GM10248 (cell line): ENCODE measurements around the gene MAP1LC3B.

ENCODE experiments used
- CTCF ChIA-PET: fragments of 300-600 bp; sonication (Branson Sonifier 250); formaldehyde crosslinking; extraction: SDS; loops from one replicate; lab custom pipeline; 2021; ENCODE audit warnings: antibody characterized with exemption; lab: Yijun Ruan, JAX
- POLR2A ChIA-PET: fragments of 350-650 bp; sonication (Branson Sonifier 250); formaldehyde crosslinking; extraction: SDS; loops from one replicate; lab custom pipeline; 2020; ENCODE audit warnings: antibody characterized with exemption; lab: Yijun Ruan, JAX
- DNase-seq: peaks from one replicate; pipeline ENCODE4 v3.0.0; 2012; ENCODE audit errors: extremely low spot score
- TF ChIP-seq, protein P1 (sequence below): IDR thresholded peaks from 2 replicates; pipeline ENCODE4 v1.5.1; 2012; ENCODE audit warnings: mild to moderate bottlenecking, low read depth; ENCODE audit errors: extremely low read depth, missing control alignments, control extremely low read depth

MAP1LC3B gene

DNA sequence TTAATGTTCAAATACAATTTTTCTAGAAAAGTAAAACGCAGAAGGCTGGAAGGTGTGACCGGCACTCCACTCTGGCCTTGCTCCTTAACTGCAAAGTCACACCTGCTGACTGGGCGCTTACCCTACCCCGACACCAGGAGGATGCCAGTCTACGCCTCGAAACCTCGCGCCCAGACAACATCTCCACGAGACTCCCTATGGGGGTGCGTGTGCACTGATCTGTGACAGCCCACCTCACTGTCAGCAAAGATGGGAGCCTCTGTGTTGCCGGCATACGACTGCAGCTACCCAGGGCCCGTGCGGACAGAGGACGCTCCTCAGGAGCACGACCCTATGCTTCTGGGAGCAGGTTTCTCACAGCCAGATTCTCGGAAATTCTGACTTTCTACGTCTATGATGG is 26.1 kb downstream of the MAP1LC3B start:
- POLR2A ChIA-PET = no interaction called here
- CTCF ChIA-PET = interaction anchor here (1.4 kb wide), 1 partner anchor 218 kb away, joined by 4 read pairs; no protein-coding TSS in a partner anchor
- no peak for DNase-seq
- TF ChIP-seq, protein P1, sequence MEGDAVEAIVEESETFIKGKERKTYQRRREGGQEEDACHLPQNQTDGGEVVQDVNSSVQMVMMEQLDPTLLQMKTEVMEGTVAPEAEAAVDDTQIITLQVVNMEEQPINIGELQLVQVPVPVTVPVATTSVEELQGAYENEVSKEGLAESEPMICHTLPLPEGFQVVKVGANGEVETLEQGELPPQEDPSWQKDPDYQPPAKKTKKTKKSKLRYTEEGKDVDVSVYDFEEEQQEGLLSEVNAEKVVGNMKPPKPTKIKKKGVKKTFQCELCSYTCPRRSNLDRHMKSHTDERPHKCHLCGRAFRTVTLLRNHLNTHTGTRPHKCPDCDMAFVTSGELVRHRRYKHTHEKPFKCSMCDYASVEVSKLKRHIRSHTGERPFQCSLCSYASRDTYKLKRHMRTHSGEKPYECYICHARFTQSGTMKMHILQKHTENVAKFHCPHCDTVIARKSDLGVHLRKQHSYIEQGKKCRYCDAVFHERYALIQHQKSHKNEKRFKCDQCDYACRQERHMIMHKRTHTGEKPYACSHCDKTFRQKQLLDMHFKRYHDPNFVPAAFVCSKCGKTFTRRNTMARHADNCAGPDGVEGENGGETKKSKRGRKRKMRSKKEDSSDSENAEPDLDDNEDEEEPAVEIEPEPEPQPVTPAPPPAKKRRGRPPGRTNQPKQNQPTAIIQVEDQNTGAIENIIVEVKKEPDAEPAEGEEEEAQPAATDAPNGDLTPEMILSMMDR = no peak

DNA sequence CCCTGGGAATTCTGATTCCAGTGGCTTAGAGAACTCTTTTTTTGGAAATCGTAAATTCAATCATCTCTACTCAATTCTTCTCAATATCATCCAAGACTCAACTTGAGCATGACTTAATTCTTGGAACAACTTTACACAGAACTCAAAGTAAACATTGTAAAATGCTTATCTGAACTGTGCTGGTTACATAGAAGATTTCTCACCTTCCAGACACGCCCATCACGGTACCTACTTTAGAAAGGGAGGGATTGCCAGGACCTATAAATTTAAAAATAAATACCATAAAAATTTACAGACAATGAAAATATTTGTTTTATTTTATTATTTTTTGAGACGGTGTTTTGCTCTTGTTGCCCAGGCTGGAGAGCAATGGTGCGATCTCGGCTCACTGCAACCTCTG is 26.5 kb downstream of the MAP1LC3B start:
- no peak for DNase-seq
- ChIA-PET CTCF (interaction anchor here (1.4 kb wide), 1 partner anchor 218 kb away, joined by 4 read pairs; no protein-coding TSS in a partner anchor), POLR2A (no interaction called here)
- TF ChIP-seq, protein P1 = no peak

DNA sequence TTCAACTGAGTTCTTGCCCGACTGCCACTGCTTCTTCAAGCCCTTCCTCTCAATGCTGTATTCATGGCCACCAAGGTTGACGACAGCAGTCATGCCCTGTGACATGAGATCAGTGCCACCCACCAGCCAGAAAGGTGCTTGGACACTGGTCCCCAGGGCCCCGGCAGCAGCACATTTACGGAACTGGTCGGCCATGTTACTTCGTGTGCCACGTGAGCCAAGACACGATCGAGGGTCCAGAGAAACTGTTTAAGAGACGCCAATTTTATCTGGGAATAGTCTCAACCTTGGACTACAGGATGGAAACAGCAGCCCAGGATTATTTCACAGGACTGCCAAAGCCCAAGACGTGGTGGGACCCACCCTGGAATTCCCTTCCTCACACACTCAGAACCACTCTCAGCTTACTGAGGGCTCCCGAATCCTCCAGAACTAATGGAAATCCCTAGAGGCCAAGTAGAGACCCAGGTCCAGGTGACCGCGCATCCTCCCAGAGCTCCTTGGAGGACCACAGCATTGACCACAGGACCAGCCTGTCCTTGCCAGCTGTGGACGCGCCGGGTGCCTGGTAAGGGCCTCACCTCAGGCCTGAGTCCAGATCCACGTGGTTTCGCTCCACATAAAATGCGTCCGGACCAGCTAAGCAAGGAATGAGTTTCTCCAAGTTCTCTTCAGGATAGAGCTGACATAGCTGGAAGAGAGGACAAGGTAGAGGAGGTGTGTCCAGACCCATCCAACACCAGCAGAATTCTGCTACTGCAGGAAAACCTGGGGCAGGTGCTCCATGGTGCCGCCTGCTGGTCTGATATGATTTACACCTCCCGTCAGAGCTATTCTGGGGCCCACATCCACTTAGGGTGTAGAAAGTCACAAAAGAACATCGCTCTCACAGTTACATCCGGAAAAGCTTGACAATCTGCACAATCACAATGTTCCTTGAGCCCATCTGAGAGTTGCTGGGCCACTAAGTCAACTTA is 28.2 kb downstream of the MAP1LC3B start:
- TF ChIP-seq, protein P1 = no peak
- no peak for DNase-seq
- CTCF ChIA-PET = interaction anchor here (0.7 to 1.0 kb wide), 2 partner anchors 18 to 95 kb away, joined by 3 read pairs; no protein-coding TSS in a partner anchor
- POLR2A ChIA-PET = interaction anchor here (0.5 kb wide), 1 partner anchor 20 kb away, joined by 4 read pairs; no protein-coding TSS in a partner anchor

DNA sequence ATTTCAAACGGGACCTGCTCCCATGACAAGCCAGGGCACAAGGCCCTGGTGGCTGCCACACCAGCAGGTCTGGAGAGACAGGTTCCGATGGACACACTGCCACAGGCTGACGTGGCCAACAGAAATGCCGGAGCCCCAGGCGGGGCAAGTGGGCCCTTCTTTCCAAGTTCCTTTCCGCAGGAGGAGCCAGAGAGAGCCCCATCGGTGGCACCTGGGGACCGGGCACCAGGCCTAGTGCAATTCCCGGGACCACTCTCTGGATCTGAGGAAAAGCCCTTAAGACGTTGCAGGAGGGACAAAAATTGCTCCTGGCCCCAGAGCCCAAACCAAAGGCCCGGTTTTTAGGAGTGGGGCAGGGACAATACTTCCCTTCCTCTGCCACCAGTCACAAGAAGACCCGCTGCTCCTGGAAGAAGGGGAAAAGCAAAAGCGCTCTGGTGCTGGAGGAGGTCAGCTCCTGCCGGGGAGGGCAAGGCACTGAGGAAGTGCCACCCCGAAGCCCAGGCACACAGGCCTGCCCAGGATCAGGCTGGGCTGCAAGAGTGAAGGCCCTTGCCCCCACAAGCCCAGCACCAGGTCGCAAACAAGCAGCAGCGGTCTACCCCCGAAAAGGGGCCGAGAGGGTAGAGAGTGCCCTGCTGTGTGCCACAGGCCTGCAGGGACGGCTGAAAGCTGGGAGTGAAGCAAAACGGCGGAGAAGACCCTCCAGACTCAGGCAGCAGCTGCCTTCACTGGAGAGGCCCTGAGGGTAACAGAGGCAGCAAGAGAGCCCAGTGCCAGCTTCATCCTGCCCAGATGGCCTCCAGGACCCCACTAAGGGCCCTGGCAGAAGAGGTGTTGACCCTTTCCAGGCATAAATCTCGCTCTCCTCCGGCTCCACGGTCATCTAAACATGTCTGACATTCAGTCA is 29.1 kb downstream of the MAP1LC3B start:
- ChIA-PET CTCF (interaction anchor here (0.7 to 1.0 kb wide), 2 partner anchors 18 to 96 kb away, joined by 3 read pairs; no protein-coding TSS in a partner anchor), POLR2A (interaction anchor here (0.5 to 0.9 kb wide), 2 partner anchors 21 to 22 kb away, joined by 3 to 4 read pairs; no protein-coding TSS in a partner anchor)

DNA sequence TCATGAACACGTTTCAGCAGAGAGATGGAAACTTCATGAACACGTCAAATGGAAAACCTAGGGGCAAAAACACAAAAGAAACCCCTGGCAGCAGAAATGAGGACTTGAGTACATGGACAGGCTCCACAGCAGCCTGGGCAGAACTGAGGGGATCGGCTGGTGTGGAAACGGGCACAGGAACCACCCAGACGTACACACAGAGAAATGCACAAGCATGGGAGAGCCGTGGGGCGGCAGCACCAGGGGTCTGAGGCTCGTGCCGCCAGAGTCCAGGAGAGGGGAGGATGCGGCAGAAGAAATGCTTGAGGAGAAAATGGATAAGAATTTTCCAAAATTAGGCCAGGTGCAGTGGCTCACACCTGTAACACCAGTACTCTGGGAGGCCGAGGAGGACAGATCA is 30.0 kb downstream of the MAP1LC3B start:
- POLR2A ChIA-PET = interaction anchor here (0.9 kb wide), 1 partner anchor 23 kb away, joined by 3 read pairs; no protein-coding TSS in a partner anchor
- TF ChIP-seq, protein P1 = no peak
- CTCF ChIA-PET = no interaction called here

More for the DNA sequence above, 29.1 kb downstream of the MAP1LC3B start:
- no peak for DNase-seq
- TF ChIP-seq, protein P1 = no peak

More for the DNA sequence above, 30.0 kb downstream of the MAP1LC3B start:
- no peak for DNase-seq
